SK-N-SH (cell line): ENCODE data around the gene PLK3. TPM values are rescaled to one million over a fixed set of nuclear protein-coding genes. Genes with fewer than 3 reads are reported as not detected.

Experiments used
- CTCF ChIA-PET: fragments of 300-600, 350-600 bp; formaldehyde crosslinking; extraction: SDS; loops from one replicate; lab custom pipeline; 2021; lab: Yijun Ruan, JAX
- POLR2A ChIA-PET: fragments of 350-600 bp; sonication (Branson Sonifier 250); formaldehyde crosslinking; extraction: SDS; loops from one replicate; lab custom pipeline; 2020; ENCODE audit warnings: antibody characterized with exemption, inconsistent platforms; lab: Yijun Ruan, JAX
- DNase-seq: peaks from one replicate; pipeline ENCODE4 v3.0.0; 2012
- H2AFZ ChIP-seq: fragments of 200-600 bp; sonication (generic); 2 replicates; pipeline ENCODE4 v1.8.1; 2016; ENCODE audit warnings: antibody characterized with exemption, mild to moderate bottlenecking, low read depth
- H3F3A ChIP-seq: fragments of 200-600 bp; sonication (generic); replicated peaks from 2 replicates; pipeline ENCODE3; 2016; ENCODE audit warnings: antibody characterized with exemption, mild to moderate bottlenecking; ENCODE audit not compliant: insufficient read depth
- H3K27ac ChIP-seq, 2 experiments: fragments of 200-500 bp in 1 of 2; fragments of 200-600 bp in 1 of 2; sonication (Bioruptor generic) in 1 of 2; sonication (generic), shearing (Covaris generic) in 1 of 2; 2 replicates each; pipeline versions ENCODE4 v1.5.1 to v1.6.1; 2014 to 2016; ENCODE audit warnings: low read depth in 2 of 2, inconsistent platforms in 1 of 2, low read length in 1 of 2, mild to moderate bottlenecking in 1 of 2, mixed read lengths in 1 of 2
- H3K27me3 ChIP-seq: fragments of 200-600 bp; sonication (generic), shearing (Covaris generic); 2 replicates; pipeline ENCODE4 v1.6.1; 2016; ENCODE audit warnings: mixed run types; ENCODE audit not compliant: insufficient read depth
- H3K36me3 ChIP-seq, 2 experiments: fragments of 200-500 bp in 1 of 2; fragments of 200-600 bp in 1 of 2; sonication (Bioruptor generic) in 1 of 2; sonication (generic) in 1 of 2; replicated peaks in 1 of 2; 2 replicates each; pipeline versions ENCODE3 to v1.5.1; 2014 to 2016; ENCODE audit warnings: low read length in 1 of 2, mild to moderate bottlenecking in 1 of 2; ENCODE audit not compliant: insufficient read depth in 2 of 2, control insufficient read depth in 1 of 2
- H3K4me1 ChIP-seq, 2 experiments: fragments of 200-500 bp in 1 of 2; fragments of 200-600 bp in 1 of 2; sonication (Bioruptor generic) in 1 of 2; sonication (generic), shearing (Covaris generic) in 1 of 2; 2 replicates each; pipeline versions ENCODE4 v1.5.1 to v1.6.1; 2014 to 2016; ENCODE audit warnings: low read depth in 1 of 2, low read length in 1 of 2, mixed run types in 1 of 2; ENCODE audit not compliant: insufficient read depth in 2 of 2, control insufficient read depth in 1 of 2
- H3K4me2 ChIP-seq: fragments of 200-600 bp; sonication (generic), shearing (Covaris generic); 2 replicates; pipeline ENCODE4 v1.6.1; 2017; ENCODE audit warnings: mixed run types
- H3K4me3 ChIP-seq, 2 experiments: fragments of 200-500 bp in 1 of 2; fragments of 200-600 bp in 1 of 2; sonication (Bioruptor generic) in 1 of 2; sonication (generic), shearing (Covaris generic) in 1 of 2; 2 replicates each; pipeline versions ENCODE4 v1.5.1 to v1.8.1; 2014 to 2016; ENCODE audit warnings: low read depth in 2 of 2, inconsistent platforms in 1 of 2, low read length in 1 of 2, mild to moderate bottlenecking in 1 of 2, mixed read lengths in 1 of 2, moderate library complexity in 1 of 2
- H3K79me2 ChIP-seq: fragments of 200-600 bp; sonication (generic); 2 replicates; pipeline ENCODE4 v1.8.1; 2017; ENCODE audit warnings: mild to moderate bottlenecking; ENCODE audit not compliant: insufficient read depth
- H3K9ac ChIP-seq: fragments of 200-600 bp; sonication (generic); 2 replicates; pipeline ENCODE4 v1.6.1; 2017; ENCODE audit warnings: mixed run types
- H3K9me2 ChIP-seq: fragments of 200-600 bp; sonication (generic); 2 replicates; pipeline ENCODE4 v1.6.1; 2017; ENCODE audit warnings: mixed run types
- H3K9me3 ChIP-seq: fragments of 200-600 bp; sonication (generic); 2 replicates; pipeline ENCODE4 v1.6.1; 2017; ENCODE audit warnings: mixed run types, mild to moderate bottlenecking, moderate library complexity
- H4K20me1 ChIP-seq: fragments of 200-600 bp; sonication (generic); 2 replicates; pipeline ENCODE4 v1.6.1; 2017; ENCODE audit warnings: mild to moderate bottlenecking, mixed run types; ENCODE audit not compliant: insufficient read depth
- CHD2 ChIP-seq: fragments of 150-350 bp; IDR thresholded peaks from 2 replicates; pipeline ENCODE4 v1.6.1; 2018; ENCODE audit warnings: low read length; ENCODE audit not compliant: partially characterized antibody
- EZH2phosphoT487 ChIP-seq: fragments of 200-600 bp; sonication (generic); IDR thresholded peaks from 2 replicates; pipeline ENCODE4 v1.6.1; 2017; ENCODE audit warnings: low read depth, mixed run types, mild to moderate bottlenecking, antibody characterized with exemption, moderate library complexity, borderline replicate concordance
- GABPA ChIP-seq: IDR thresholded peaks from 2 replicates; pipeline ENCODE4 v1.4.0; 2012; ENCODE audit warnings: low read depth, mild to moderate bottlenecking
- GATA2 ChIP-seq: sonication (generic); formaldehyde crosslinking; IDR thresholded peaks from 2 replicates; pipeline ENCODE4 v1.5.0; 2020; ENCODE audit warnings: mild to moderate bottlenecking, missing genetic modification reagents
- MAX ChIP-seq: IDR thresholded peaks from 2 replicates; pipeline ENCODE4 v1.4.0; 2012; ENCODE audit warnings: low read depth
- MEF2A ChIP-seq: IDR thresholded peaks from 2 replicates; pipeline ENCODE4 v1.4.0; 2012; ENCODE audit warnings: low read depth, borderline replicate concordance
- MXI1 ChIP-seq: IDR thresholded peaks from 2 replicates; pipeline ENCODE4 v1.6.1; 2012; ENCODE audit warnings: mild to moderate bottlenecking, low read depth, low read length, improper control_type of control experiment
- NRF1 ChIP-seq: IDR thresholded peaks from 2 replicates; pipeline ENCODE4 v1.6.1; 2012; ENCODE audit warnings: low read depth, mild to moderate bottlenecking, low read length
- RCOR1 ChIP-seq: fragments of 150-350 bp; IDR thresholded peaks from 2 replicates; pipeline ENCODE4 v1.6.1; 2017; ENCODE audit warnings: antibody characterized with exemption, low read length
- RXRA ChIP-seq: IDR thresholded peaks from 2 replicates; pipeline ENCODE4 v1.4.0; 2012; ENCODE audit warnings: low read depth, mild to moderate bottlenecking, borderline replicate concordance
- SMC3 ChIP-seq: IDR thresholded peaks from 2 replicates; pipeline ENCODE4 v1.6.1; 2012; ENCODE audit warnings: low read depth, low read length, improper control_type of control experiment
- TAF1 ChIP-seq: IDR thresholded peaks from 2 replicates; pipeline ENCODE4 v1.6.1; 2012; ENCODE audit warnings: low read depth, mild to moderate bottlenecking, low read length, moderate library complexity, borderline replicate concordance
- TEAD4 ChIP-seq: IDR thresholded peaks from 2 replicates; pipeline ENCODE4 v1.4.0; 2012; ENCODE audit warnings: mild to moderate bottlenecking, borderline replicate concordance; ENCODE audit not compliant: insufficient read depth
- USF1 ChIP-seq: IDR thresholded peaks from 2 replicates; pipeline ENCODE4 v1.4.0; 2012; ENCODE audit warnings: low read depth, borderline replicate concordance
- ZBTB33 ChIP-seq: IDR thresholded peaks from 2 replicates; pipeline ENCODE4 v1.4.0; 2012; ENCODE audit warnings: low read depth, borderline replicate concordance
- WGBS: methylation state at CpG from one replicate; pipeline ENCODE4 v1.1.6; 2017; ENCODE audit warnings: low lambda C conversion rate; 5-methylcytosine and 5-hydroxymethylcytosine counted together
- polyA plus RNA-seq, 3 experiments: library from polyadenylated mRNA; depleted of rRNA; stranded (reverse); fragments of >200 nt; gene quantifications; 2 replicates each; pipeline ENCODE4 v1.2.3, GENCODE V29; 2012
- TF ChIP-seq, protein P1 (sequence below): fragments of 150-350 bp; IDR thresholded peaks from 2 replicates; pipeline ENCODE4 v1.6.1; 2017; ENCODE audit warnings: antibody characterized with exemption, low read length, low read depth, borderline replicate concordance
- TF ChIP-seq, protein P2 (sequence below): IDR thresholded peaks from 2 replicates; pipeline ENCODE4; 2012
- TF ChIP-seq, protein P3 (sequence below): fragments of 150-350 bp; IDR thresholded peaks from 2 replicates; pipeline ENCODE4 v1.6.1; 2016; ENCODE audit warnings: mild to moderate bottlenecking, low read depth, low read length

PLK3 gene
- polyA plus RNA-seq, 1 of the 3 experiments (the other 2 are of a cell fraction): 82.8 TPM

DNA sequence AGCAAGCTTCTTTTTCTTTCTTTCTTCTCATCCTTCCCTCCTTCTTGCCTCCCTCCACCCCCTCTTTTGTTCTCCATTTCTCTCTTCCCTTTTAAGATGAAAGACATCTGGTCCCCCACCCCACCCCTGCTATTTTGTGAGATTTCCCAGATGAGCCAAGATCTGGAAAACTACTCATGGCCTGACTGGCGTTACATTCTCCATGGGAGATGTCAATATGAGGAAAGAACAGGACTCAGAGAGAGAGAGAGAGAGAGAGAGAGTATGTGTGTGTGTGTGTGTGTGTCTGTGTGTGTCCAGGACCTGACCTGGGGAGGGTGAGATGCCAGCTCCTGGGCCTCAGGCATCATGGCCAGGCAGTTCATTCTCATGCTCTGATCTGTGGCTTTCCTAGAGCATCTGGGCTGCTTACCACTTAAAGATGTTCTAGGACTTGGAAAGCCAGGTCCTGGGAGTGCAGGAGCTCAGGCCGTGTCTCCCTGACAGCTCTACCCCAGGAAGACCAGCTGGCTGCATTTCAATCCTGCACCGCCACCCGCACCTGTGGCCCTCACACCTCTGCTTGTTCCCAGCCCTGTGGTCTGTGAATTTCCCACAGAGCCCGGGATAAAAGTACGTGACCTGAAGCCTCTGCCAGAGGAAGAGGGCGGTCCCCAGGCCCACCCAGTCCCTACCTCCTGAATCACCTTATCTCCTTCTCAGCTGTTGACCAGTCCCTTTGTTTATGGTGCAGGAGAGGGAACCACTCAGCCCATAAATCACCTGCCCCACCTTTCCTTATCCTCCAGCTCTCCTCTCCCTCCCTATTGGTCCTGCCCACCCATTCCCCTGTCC lies 9.0 kb upstream of the PLK3 start:
- CTCF ChIA-PET: interaction anchor here (0.6 to 1.1 kb wide), 4 partner anchors 8 to 62 kb away, joined by 3 to 5 read pairs (median 3); partner anchors contain the start of genes KIF2C and PLK3
- H3K79me2 ChIP-seq: no peaks in the 10 kb centered on the region
- WGBS: 73% methylated on average over 5 of the region's 7 CpGs
- POLR2A ChIA-PET: interaction anchor here (0.9 to 1.6 kb wide), 3 partner anchors 9 to 16 kb away, joined by 3 to 5 read pairs (median 3); partner anchors contain the start of genes PLK3 and RPS8
- no peaks in the 10 kb centered on the region for H4K20me1 ChIP-seq
- no peaks in the 10 kb centered on the region for H3K9me2 ChIP-seq
- peaks cover 0 to 5% of the 10 kb centered on the region in 2 experiments; a peak in 1 of 4 replicates for H3K4me1 ChIP-seq
- DNase-seq: no peak
- no peak overlapping the region for H2AFZ ChIP-seq
- H3K9ac ChIP-seq: no peak overlapping the region
- no peaks in the 10 kb centered on the region for H3K27me3 ChIP-seq
- H3K4me3 ChIP-seq: no peak overlapping the region
- H3K4me2 ChIP-seq: no peak overlapping the region
- peaks cover 4% of the 10 kb centered on the region for H3F3A ChIP-seq
- H3K36me3 ChIP-seq: no peaks in the 10 kb centered on the region
- TF ChIP-seq TAF1 (no peak), ZBTB33 (no peak), MXI1 (no peak), USF1 (no peak), RCOR1 (no peak), GATA2 (CRISPR knock-in tag) (no peak), GABPA (no peak), RXRA (no peak), NRF1 (no peak), MEF2A (no peak), MAX (no peak), TEAD4 (no peak), SMC3 (no peak), EZH2phosphoT487 (no peak), CHD2 (no peak)
- TF ChIP-seq, protein P1, sequence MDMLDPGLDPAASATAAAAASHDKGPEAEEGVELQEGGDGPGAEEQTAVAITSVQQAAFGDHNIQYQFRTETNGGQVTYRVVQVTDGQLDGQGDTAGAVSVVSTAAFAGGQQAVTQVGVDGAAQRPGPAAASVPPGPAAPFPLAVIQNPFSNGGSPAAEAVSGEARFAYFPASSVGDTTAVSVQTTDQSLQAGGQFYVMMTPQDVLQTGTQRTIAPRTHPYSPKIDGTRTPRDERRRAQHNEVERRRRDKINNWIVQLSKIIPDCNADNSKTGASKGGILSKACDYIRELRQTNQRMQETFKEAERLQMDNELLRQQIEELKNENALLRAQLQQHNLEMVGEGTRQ: no peak
- TF ChIP-seq, protein P2, sequence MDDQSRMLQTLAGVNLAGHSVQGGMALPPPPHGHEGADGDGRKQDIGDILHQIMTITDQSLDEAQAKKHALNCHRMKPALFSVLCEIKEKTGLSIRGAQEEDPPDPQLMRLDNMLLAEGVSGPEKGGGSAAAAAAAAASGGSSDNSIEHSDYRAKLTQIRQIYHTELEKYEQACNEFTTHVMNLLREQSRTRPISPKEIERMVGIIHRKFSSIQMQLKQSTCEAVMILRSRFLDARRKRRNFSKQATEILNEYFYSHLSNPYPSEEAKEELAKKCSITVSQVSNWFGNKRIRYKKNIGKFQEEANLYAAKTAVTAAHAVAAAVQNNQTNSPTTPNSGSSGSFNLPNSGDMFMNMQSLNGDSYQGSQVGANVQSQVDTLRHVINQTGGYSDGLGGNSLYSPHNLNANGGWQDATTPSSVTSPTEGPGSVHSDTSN: no peak
- TF ChIP-seq, protein P3, sequence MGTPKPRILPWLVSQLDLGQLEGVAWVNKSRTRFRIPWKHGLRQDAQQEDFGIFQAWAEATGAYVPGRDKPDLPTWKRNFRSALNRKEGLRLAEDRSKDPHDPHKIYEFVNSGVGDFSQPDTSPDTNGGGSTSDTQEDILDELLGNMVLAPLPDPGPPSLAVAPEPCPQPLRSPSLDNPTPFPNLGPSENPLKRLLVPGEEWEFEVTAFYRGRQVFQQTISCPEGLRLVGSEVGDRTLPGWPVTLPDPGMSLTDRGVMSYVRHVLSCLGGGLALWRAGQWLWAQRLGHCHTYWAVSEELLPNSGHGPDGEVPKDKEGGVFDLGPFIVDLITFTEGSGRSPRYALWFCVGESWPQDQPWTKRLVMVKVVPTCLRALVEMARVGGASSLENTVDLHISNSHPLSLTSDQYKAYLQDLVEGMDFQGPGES: no peak
- no peaks in the 10 kb centered on the region for H3K9me3 ChIP-seq
- no peak overlapping the region for H3K27ac ChIP-seq
